ENCODE data around the gene ZBTB17.

Gene ZBTB17

DNA sequence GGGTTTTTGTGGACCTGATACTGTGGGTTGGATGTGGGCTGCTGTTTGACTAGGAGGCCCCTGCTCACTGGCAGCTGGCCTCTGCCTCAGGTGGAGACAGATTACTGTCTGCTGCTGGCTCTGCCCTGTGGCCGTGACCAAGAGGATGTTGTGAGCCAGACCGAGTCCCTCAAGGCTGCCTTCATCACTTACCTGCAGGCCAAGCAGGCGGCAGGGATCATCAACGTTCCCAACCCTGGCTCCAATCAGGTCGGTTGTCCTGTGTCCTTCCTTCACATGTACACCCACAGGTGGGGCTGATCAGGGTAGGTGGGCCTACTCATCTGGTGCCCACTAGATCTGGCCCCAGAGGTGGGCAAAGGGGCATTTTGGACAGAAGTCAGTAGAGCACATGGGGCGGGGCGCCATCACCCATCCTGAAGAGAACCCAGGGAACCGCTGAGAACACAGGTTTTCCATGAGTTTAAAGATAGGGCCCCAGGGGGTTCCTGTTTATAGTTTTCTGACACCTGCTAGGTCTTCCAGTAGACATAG is 37.2 kb downstream of the ZBTB17 start:
- TF ChIP-seq CTCF (IDR thresholded peaks at IDR 0.05; ENCODE audit: insufficient read depth, low read depth, low read length, missing control alignments), result no peak
- H3K4me3 ChIP-seq (ENCODE audit: low read length), result no peak overlapping the region
- DNase-seq (ENCODE audit: low read depth), result no peak

DNA sequence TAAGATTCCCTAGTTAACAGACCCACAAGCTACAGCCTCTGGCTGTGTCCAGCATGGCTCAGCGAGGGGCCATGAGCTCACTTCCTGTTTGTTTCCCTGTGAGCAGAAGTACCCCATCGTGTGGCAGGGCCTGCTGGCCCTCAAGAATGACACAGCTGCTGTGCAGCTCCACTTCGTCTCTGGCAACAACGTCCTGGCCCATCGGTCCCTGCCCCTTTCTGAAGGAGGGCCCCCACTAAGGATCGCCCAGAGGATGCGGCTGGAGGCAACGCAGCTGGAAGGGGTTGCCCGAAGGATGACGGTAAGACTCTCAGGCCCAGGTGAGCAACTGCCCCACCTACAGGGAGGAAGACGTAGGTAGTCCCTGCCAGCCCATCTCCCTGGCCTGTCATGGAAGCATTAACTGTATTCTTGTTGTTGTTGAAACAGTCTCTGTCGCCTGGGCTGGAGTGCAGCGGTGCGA is 38.2 kb downstream of the ZBTB17 start:
- peak; percentile 45 for DNase-seq (ENCODE audit: low read depth)
- no peak overlapping the region for H3K4me3 ChIP-seq (ENCODE audit: low read length)
- peak; percentile 23 for TF ChIP-seq CTCF (IDR thresholded peaks at IDR 0.05; ENCODE audit: insufficient read depth, low read depth, low read length, missing control alignments)

- DNase-seq (ENCODE audit: low read depth), result no peak
- no peak for TF ChIP-seq CTCF (IDR thresholded peaks at IDR 0.05; ENCODE audit: insufficient read depth, low read depth, low read length, missing control alignments)
- H3K4me3 ChIP-seq (ENCODE audit: low read length), result no peak overlapping the region
Measured at GRCh38 chr1:15937146-15937545, 38.8 kb downstream of the ZBTB17 start.

DNA sequence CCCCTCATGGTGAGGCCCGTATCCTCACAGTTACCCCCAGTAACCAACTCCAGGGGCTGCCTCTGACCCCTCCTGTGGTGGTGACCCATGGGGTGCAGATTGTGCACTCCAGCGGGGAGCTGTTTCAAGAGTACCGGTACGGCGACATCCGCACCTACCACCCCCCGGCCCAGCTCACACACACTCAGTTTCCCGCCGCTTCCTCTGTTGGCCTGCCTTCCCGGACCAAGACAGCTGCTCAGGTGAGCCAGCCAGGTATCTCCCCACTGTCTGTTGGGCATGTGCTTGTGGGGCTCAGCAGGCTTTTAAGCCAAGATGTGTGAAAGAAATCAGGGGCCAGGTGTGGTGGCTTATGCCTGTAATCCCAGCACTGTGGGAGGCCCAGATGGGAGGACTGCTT is 39.9 kb downstream of the ZBTB17 start:
- TF ChIP-seq CTCF (IDR thresholded peaks at IDR 0.05; ENCODE audit: insufficient read depth, low read depth, low read length, missing control alignments), result no peak
- no peak overlapping the region for H3K4me3 ChIP-seq (ENCODE audit: low read length)
- DNase-seq (ENCODE audit: low read depth), result no peak

- no peak overlapping the region for H3K4me3 ChIP-seq (ENCODE audit: low read length)
- no peak for TF ChIP-seq CTCF (IDR thresholded peaks at IDR 0.05; ENCODE audit: insufficient read depth, low read depth, low read length, missing control alignments)
- DNase-seq (ENCODE audit: low read depth), result no peak
Measured at GRCh38 chr1:15935056-15935950, 40.6 kb downstream of the ZBTB17 start.

- TF ChIP-seq CTCF (IDR thresholded peaks at IDR 0.05; ENCODE audit: insufficient read depth, low read depth, low read length, missing control alignments), result no peak
- H3K4me3 ChIP-seq (ENCODE audit: low read length), result no peak overlapping the region
Measured at GRCh38 chr1:15934211-15935055, 41.5 kb downstream of the ZBTB17 start.

More at GRCh38 chr1:15934211-15935055, 41.5 kb downstream of the ZBTB17 start:
- no peak for DNase-seq (ENCODE audit: low read depth)
